ENCODE data around the gene DDX10.
"Not testable (repeated sequence)": the region's sequence is repeated elsewhere in the genome, so short reads cannot be mapped to it uniquely, and the experiment has no call there.

The DDX10 gene

GRCh38 chr11:108724974-108725689 lies 60.3 kb downstream of the DDX10 start:
- no peak for DNase-seq

DNA sequence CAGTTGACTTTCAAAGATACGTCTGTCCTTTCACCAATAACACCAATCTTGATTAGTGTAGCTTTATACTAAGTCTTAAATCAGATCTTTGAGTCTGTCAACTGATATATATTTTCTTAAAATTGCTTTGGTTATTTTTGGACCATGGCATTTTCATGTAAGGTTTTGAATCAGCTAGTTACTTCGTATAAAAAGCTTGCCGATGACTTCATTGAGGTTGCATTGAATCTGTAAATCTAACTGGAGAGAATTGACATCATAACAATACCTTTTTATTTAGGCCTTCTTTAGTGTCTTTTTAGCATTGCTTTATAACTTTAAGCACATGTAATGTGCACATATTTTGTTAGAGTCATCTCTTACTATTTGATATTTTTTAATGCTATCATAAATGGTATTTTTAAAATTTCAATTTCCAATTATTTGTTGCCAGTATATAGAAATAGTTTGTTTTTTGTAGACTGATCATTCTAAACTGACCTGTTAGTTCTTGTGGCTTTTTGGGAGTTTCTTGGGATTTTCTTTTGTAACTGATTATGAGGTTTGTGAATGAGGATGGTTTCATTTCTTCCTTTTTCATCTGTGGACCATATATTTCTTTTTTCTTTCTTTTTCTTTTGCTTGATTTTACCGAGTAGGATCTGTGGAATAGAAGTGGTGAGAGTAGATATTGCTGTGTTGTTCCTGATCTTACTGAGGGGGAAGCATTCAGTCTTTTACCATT lies 61.4 kb downstream of the DDX10 start:
- DNase-seq, result no peak

DNA sequence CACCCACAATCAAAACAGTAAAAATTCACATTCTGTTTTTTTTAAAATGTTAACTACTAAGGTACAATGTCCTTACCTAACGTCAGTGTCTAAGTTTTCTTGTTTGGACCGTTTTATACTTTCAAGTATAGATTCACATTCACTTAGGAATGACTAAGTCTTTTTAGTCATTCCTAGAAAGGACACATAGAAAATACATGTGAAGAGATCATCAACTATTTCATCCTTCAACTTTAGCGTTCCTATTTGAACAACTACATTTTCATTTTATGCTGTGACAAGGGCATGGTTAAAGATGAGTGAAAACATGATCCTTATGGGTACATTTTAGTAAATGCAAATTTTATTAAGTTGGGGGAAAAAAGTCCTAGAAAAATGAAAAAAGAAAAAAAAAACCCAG lies 62.8 kb downstream of the DDX10 start:
- DNase-seq, result no peak

- no peak for DNase-seq
These were observed 64.5 kb downstream of the DDX10 start for GRCh38 chr11:108729227-108729871.

DNA sequence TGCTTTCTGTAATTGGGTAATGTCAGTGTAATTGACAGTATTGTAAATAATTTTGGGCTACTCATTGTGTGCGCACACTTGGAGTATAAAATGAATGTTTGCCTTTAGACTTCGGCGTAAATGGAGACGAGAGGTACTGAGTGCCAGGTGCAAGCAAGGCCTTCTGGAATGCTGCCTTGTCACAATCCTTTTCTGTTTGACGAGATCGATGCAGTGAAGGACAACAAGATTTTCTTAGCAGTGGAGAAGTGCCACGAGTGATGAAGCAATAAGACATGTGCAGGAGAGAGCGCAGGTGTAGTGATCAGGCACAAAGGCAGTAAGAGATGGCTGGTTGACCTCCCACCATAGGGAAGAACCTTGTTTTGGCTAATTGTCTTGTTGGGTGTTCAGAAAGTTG lies 67.5 kb downstream of the DDX10 start:
- peak; percentile 70 for DNase-seq

DNA sequence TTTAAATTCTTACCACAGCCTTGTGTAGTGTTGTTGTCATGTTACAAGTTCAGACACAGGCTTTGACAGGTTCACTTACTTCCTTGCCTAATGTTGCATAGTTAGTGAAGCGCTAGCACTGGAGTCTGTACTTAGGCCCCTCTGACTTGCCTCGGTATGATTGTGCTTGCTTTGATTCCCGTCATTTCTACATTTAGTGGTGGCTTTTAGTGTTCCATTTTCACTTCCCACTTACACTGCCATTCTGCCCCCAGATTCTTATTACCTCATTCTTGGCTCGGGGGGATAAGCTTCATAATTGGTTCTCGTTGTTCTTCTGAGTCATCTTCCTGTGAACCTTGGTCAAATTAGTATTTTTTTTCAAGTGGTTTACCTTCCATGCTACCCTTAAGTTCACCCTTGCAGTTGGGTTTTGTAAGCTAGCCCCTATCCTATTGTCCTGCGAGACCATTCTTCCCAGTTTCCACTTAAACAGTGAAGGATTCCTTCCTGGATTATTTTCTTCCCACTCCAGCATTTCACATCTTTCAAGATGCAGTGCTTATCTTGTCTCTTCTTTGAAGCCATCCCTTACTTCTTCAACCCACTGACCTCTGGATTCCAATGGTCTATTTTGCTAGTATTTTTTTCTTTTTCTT lies 68.7 kb downstream of the DDX10 start:
- DNase-seq, result no peak

DNA sequence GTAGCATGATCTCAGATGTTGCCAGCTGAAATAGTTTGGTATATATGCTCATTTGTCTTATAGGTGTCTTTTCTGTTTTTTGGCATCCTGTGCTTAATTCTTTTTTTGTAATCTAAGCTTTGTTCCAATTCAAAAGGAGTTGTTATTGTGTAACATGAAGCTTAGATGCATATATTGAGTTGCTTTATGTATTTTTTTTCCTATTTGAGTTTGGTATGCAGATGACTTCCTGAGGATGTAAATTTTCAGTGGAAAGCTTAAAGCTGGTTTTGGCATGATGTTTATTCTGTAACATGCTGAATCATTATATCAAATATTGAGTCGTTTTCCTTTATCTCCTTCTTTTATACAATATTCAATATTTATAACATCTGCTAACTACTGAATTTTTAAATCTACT lies 69.4 kb downstream of the DDX10 start:
- no peak for DNase-seq

DNA sequence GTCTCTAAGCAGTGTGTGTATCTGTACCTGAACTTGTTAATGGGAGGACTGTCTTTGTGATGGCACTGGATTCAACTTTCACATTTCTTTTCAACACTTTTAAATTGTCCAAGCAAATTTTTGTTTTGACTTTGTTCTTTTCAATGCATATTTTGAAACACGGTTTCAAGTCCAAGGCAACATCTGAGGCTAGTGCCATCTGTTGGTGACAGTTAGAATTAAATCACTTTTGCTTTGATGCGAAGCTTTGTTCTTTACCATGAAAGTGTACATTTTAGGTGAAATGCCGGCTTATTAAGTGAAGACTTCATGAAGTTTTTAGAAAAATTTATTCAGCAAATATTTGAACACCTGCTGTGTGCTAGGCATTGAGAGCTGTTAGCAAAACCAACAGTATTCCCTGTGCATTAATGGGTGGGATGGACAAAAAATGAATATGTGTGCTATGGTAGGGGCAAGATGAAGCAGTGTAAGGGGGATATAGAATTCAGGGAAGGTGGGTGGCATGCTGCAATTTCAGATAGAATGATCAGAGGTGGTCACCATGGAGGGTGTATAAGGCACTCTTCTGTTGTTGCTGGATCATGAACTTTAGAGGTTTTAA lies 70.2 kb downstream of the DDX10 start:
- DNase-seq, result no peak

- DNase-seq, result not testable (repeated sequence)
These were observed 75.3 kb downstream of the DDX10 start for GRCh38 chr11:108740132-108740531.

DNA sequence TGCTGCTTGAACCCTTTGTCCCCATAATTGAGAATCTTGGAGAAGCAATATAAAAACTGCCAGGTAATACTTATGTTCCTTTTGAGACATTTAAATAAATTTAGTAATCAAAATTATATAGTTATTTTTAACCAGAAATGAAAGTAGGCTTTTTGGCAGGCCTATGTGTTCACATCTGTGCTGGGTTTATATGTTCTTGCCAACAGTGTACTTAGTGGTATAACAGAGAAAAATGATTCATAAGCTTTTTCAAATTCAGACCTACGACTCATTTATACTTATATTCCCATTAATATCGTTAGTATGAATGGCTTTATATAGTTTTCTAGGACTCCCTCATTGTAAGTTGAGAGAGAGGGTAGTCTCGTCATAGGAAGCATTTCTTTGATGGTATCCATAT lies 79.0 kb downstream of the DDX10 start:
- no peak for DNase-seq

DNA sequence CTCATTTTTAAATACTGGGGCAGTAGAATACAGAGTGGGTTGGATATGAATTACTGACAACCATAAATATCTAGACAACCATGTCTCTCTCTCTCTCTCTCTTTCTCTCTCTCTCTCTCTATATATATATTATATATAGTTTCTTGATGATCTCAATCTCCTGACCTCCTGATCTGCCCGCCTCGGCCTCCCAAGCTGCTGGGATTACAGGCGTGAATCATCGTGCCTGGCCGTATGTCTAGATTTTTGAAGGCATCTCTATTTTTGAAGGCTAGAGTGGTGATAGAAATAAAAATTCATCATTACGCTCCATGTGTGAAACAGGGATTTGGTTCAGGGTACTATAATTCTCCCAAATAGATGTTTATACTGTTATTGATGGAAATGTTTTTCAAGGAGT lies 84.1 kb downstream of the DDX10 start:
- no peak for DNase-seq

- no peak for DNase-seq
These were observed 86.6 kb downstream of the DDX10 start for GRCh38 chr11:108751444-108751843.

DNA sequence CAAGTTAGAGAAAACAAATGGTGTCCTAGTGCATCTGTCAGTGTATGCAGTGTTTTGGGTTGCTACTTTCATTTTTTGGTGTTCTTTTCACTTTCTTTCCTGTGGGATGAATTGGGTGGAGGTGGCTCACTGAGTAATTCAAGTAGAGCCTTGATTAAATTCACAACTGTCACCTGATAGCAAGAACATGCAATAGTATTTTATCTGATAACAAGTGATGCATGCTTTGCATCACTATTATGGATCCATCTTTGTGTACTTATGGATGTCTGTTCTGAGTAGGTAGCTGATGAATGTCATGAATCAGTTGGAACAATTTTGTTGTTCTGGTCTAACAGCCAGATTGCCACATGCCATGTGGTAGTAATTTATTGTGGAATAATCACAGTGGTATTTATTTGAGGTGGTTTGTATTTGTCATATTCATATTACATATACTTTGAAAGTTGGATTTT lies 87.5 kb downstream of the DDX10 start:
- DNase-seq, result no peak

GRCh38 chr11:108754901-108755625 lies 90.2 kb downstream of the DDX10 start:
- no peak for DNase-seq

DNA sequence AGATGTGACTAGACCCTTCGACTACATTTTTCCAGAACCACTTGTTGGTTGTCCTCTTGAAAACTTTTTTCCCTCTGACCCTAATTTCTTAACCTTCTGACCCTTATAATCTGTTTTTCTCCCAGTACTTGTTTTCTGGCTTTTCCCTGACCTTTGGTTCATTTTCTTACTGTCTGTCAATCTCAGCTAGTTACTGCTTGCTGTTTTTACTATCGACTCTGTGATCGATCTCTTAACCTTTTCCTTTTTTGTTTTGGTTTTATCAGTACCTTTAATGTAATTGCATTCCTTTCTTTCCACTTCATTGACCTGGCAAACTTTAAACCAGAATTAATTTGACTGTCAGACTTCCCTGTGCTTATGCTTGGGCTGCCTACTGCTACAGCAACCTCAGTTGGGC lies 92.8 kb downstream of the DDX10 start:
- no peak for DNase-seq

- no peak for DNase-seq
These were observed 93.6 kb downstream of the DDX10 start for GRCh38 chr11:108758458-108758857.

DNA sequence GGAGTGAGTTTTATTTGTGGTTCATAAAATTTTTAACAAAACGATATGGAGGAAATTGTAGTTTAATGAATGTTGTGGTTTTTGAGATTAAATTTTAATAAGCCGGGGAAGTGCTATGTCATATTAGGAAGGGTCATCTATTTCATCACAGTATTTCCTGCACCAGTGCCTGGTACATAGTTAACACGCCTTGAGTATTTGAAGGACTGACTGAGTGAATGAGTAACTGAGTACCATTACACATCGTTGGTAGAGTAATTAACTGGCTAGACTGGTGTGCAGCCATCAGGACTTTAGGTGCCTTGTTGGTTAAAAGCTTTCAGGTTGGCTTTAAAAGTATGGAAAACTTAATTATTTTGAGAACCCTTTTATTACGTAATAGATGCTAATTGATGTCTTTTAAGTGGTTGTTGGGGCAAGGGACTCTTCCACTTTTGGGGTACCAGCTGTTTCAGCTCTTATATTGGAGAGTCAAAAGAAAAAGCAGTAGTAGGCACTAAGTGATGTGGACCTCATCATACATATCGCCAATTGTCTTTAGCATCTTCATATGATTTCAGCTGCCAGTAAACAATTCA lies 101.8 kb downstream of the DDX10 start:
- no peak for DNase-seq

DNA sequence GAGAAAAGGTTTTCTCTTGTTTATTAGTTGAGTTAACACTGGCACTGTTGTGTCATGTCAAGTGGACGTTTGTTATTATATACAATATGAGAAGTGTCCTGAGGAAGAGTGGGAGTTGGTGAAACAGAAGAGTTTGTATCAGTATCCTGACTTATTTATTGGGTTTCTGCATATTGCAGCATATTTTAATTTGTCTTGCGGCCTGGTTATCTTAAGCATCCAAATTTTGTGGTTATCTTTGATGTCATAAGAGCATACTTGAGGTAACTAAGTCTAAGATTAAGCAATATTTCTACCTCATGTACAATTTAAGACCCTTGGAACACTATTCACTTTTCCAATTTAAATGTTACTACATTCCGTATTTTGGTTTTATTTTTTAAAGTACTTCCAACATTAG lies 103.5 kb downstream of the DDX10 start:
- no peak for DNase-seq

DNA sequence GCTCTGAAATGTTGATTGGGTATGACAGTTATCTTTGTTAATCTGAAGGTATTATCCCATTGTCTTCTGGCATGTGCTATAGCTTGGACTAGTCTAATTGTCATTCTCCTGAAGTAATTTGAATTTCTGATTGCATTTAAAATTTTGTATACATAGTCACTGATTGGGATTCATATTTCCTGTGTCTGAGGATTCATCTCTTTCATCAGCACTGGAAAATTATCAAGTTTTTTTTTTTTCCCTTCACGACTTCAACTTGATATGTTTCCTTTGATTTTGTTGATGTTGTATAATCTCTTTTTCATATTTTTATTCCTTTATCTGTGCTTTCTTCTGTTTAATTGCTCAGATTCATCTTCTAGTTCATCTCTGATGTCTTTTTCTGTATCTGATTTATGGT lies 104.1 kb downstream of the DDX10 start:
- no peak for DNase-seq

DNA sequence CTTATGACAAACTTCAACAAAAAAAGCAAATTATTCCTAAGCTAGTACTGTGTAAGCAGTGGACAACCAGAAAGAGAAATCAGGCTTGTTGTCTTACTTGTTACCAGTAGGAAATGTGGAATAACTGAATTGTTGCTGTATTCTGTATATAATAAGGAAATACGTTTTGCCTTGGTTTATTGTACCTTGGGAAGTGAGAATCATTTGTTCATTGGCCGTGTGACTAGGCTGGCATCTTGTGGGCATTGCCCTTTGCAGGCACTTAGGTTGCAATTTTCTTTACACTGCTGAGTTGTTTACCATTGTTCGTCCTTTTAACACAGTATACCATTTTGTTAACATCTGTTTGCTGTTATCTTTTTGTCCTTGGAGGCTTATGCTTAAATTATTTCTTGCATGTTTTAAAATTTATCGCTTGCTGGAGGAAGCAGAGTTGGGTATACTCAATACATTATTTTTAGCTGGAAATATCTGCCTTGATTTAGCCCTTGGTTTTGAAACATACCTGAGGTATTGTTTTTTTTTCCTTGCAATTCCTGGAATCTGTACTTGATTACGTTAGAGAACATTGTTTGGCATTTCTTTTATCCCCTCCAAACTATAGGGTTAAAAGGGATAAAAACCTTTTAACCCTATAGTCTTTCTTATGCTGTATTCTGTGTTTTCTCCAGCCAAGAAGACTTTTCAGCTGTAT lies 109.3 kb downstream of the DDX10 start:
- no peak for DNase-seq

DNA sequence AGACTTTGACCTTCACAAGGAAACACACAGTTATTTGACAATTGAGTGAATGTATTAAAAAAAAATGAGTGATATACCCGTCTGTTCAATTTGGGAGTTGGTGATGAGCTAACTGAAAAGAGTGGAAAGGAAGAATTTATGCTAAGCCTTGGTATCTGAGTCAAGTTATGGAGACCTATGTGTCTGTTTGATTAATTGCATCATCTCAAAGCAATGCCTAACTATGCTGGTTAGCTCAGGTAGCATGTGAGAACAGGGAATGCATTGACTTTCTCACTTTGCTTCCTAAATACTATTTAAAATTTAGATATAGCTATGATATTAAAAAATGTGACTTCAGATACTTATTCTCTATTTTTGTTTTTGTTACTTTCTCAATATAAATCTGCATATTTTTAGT lies 110.5 kb downstream of the DDX10 start:
- no peak for DNase-seq
